HCT116 (cell line): ENCODE measurements around the gene RRAGC.

Source experiments
- EGR1 ChIP-seq: IDR thresholded peaks from 2 replicates; pipeline ENCODE4 v1.6.1; 2012; ENCODE audit warnings: low read depth
- EZH2 ChIP-seq: fragments of 200-600 bp; sonication (generic); IDR thresholded peaks from 2 replicates; pipeline ENCODE4 v1.6.1; 2017; ENCODE audit warnings: antibody characterized with exemption, mixed run types
- POLR2A ChIP-seq: IDR thresholded peaks from 2 replicates; pipeline ENCODE4 v1.7.0; 2011; ENCODE audit warnings: borderline replicate concordance; ENCODE audit not compliant: insufficient read depth, insufficient read length; ENCODE audit errors: extremely low read depth
- SIN3A ChIP-seq: IDR thresholded peaks from 2 replicates; pipeline ENCODE4 v1.6.1; 2012; ENCODE audit warnings: low read depth
- SP1 ChIP-seq: IDR thresholded peaks from 2 replicates; pipeline ENCODE4 v1.6.1; 2012; ENCODE audit warnings: low read depth
- SRF ChIP-seq: IDR thresholded peaks from 2 replicates; pipeline ENCODE4 v1.6.1; 2012; ENCODE audit warnings: low read depth
- YY1 ChIP-seq: IDR thresholded peaks from 2 replicates; pipeline ENCODE4 v1.6.1; 2011; ENCODE audit warnings: low read length, low read depth, moderate library complexity, mild to moderate bottlenecking; ENCODE audit not compliant: insufficient replicate concordance; ENCODE audit errors: extremely low read depth
- ZNF274 ChIP-seq: fragments of 200-500 bp; sonication (Bioruptor generic); IDR thresholded peaks from 2 replicates; pipeline ENCODE4 v1.6.1; 2014; ENCODE audit warnings: mild to moderate bottlenecking, low read depth, low read length, inconsistent platforms
- TF ChIP-seq, protein P1 (sequence below), 3 experiments: fragments of 200-600 bp in 1 of 3; sonication (generic) in 1 of 3; IDR thresholded peaks in 2 of 3; conservative IDR thresholded peaks in 1 of 3; 2 replicates each; pipeline ENCODE4 v1.5.1; 2012 to 2017; ENCODE audit warnings: low read depth in 2 of 3, low read length in 2 of 3, antibody characterized with exemption in 1 of 3, borderline replicate concordance in 1 of 3, control low read depth in 1 of 3, mild to moderate bottlenecking in 1 of 3, mixed read lengths in 1 of 3, mixed run types in 1 of 3, moderate library complexity in 1 of 3; ENCODE audit not compliant: insufficient read depth in 1 of 3
- TF ChIP-seq, protein P2 (sequence below): IDR thresholded peaks from 2 replicates; pipeline ENCODE4 v1.6.1; 2012; ENCODE audit warnings: low read depth

DNA sequence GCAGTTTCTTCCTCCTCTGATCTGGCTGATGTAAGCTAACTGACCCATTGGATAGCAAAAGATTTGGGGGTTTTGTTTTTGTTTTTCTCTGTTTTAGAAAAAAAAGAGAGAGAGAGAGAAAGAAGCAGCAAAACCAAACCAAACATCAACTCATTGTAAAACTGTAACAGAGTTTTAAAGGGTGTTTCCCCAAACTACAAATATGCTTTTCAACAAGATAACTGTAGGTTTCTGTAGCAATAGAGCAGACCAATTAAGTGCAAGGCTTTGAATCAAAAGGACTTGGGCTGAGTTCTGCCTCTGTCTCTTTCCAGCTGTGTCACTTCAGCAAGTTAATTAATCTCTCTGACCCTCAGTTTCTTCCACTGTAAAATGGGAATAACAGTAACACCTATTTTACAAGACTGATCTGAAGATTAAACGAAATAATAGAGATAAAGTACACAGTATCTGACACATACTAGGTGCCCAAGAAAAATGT, 44.5 kb downstream of the RRAGC start:
- TF ChIP-seq EZH2 (no peak), YY1 (no peak), POLR2A (no peak), ZNF274 (no peak), EGR1 (no peak), SRF (no peak), SIN3A (no peak), SP1 (no peak)
- TF ChIP-seq, protein P1, sequence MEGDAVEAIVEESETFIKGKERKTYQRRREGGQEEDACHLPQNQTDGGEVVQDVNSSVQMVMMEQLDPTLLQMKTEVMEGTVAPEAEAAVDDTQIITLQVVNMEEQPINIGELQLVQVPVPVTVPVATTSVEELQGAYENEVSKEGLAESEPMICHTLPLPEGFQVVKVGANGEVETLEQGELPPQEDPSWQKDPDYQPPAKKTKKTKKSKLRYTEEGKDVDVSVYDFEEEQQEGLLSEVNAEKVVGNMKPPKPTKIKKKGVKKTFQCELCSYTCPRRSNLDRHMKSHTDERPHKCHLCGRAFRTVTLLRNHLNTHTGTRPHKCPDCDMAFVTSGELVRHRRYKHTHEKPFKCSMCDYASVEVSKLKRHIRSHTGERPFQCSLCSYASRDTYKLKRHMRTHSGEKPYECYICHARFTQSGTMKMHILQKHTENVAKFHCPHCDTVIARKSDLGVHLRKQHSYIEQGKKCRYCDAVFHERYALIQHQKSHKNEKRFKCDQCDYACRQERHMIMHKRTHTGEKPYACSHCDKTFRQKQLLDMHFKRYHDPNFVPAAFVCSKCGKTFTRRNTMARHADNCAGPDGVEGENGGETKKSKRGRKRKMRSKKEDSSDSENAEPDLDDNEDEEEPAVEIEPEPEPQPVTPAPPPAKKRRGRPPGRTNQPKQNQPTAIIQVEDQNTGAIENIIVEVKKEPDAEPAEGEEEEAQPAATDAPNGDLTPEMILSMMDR (IDR thresholded peaks at IDR 0.05 in 2 of 3, conservative IDR thresholded peaks at IDR 0.05 in 1 of 3; ENCODE audit: borderline replicate concordance in 1 of 3, insufficient read depth in 1 of 3, low read depth in 2 of 3, low read length in 2 of 3) = no peak
- TF ChIP-seq, protein P2, sequence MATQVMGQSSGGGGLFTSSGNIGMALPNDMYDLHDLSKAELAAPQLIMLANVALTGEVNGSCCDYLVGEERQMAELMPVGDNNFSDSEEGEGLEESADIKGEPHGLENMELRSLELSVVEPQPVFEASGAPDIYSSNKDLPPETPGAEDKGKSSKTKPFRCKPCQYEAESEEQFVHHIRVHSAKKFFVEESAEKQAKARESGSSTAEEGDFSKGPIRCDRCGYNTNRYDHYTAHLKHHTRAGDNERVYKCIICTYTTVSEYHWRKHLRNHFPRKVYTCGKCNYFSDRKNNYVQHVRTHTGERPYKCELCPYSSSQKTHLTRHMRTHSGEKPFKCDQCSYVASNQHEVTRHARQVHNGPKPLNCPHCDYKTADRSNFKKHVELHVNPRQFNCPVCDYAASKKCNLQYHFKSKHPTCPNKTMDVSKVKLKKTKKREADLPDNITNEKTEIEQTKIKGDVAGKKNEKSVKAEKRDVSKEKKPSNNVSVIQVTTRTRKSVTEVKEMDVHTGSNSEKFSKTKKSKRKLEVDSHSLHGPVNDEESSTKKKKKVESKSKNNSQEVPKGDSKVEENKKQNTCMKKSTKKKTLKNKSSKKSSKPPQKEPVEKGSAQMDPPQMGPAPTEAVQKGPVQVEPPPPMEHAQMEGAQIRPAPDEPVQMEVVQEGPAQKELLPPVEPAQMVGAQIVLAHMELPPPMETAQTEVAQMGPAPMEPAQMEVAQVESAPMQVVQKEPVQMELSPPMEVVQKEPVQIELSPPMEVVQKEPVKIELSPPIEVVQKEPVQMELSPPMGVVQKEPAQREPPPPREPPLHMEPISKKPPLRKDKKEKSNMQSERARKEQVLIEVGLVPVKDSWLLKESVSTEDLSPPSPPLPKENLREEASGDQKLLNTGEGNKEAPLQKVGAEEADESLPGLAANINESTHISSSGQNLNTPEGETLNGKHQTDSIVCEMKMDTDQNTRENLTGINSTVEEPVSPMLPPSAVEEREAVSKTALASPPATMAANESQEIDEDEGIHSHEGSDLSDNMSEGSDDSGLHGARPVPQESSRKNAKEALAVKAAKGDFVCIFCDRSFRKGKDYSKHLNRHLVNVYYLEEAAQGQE = no peak
